BE2C (cell line): ENCODE results near the gene KLHL18.

Experiments
- DNase-seq: peaks from one replicate; pipeline ENCODE4 v3.0.0-alpha.2; 2020
- H3K27me3 ChIP-seq: fragments of 250-450 bp; sonication (Bioruptor Pico); 2 replicates; pipeline ENCODE4 v1.5.1; 2020; ENCODE audit warnings: mild to moderate bottlenecking
- H3K36me3 ChIP-seq: fragments of 250-450 bp; sonication (Bioruptor Pico); 2 replicates; pipeline ENCODE4 v1.5.1; 2020; ENCODE audit warnings: mild to moderate bottlenecking
- H3K4me1 ChIP-seq: fragments of 250-450 bp; sonication (Bioruptor Pico); 2 replicates; pipeline ENCODE4 v1.5.1; 2020
- H3K4me3 ChIP-seq: 2 replicates; pipeline ENCODE4 v1.5.1; 2011; ENCODE audit warnings: low read depth, low read length
- H3K9me3 ChIP-seq: fragments of 250-450 bp; sonication (Bioruptor Pico); 2 replicates; pipeline ENCODE4 v1.5.1; 2020
- TF ChIP-seq, protein P1 (sequence below): IDR thresholded peaks from 2 replicates; pipeline ENCODE4 v1.5.1; 2012; ENCODE audit warnings: mild to moderate bottlenecking, low read depth, low read length

Gene KLHL18

GRCh38 chr3:47295322-47295721, 12.6 kb downstream of the KLHL18 start:
- H3K36me3 ChIP-seq, result no peaks in the 10 kb centered on the region
- no peak for DNase-seq
- H3K27me3 ChIP-seq, result no peaks in the 10 kb centered on the region
- H3K4me1 ChIP-seq, result no peaks in the 10 kb centered on the region
- TF ChIP-seq, protein P1, sequence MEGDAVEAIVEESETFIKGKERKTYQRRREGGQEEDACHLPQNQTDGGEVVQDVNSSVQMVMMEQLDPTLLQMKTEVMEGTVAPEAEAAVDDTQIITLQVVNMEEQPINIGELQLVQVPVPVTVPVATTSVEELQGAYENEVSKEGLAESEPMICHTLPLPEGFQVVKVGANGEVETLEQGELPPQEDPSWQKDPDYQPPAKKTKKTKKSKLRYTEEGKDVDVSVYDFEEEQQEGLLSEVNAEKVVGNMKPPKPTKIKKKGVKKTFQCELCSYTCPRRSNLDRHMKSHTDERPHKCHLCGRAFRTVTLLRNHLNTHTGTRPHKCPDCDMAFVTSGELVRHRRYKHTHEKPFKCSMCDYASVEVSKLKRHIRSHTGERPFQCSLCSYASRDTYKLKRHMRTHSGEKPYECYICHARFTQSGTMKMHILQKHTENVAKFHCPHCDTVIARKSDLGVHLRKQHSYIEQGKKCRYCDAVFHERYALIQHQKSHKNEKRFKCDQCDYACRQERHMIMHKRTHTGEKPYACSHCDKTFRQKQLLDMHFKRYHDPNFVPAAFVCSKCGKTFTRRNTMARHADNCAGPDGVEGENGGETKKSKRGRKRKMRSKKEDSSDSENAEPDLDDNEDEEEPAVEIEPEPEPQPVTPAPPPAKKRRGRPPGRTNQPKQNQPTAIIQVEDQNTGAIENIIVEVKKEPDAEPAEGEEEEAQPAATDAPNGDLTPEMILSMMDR, result no peak
- no peaks in the 10 kb centered on the region for H3K9me3 ChIP-seq
- H3K4me3 ChIP-seq, result no peak overlapping the region

GRCh38 chr3:47295976-47296375, 13.2 kb downstream of the KLHL18 start:
- TF ChIP-seq, protein P1, result no peak
- H3K9me3 ChIP-seq, result no peaks in the 10 kb centered on the region
- H3K27me3 ChIP-seq, result no peaks in the 10 kb centered on the region
- H3K4me3 ChIP-seq, result no peak overlapping the region
- H3K36me3 ChIP-seq, result no peaks in the 10 kb centered on the region
- no peak for DNase-seq
- H3K4me1 ChIP-seq, result no peaks in the 10 kb centered on the region

GRCh38 chr3:47296562-47297302, 14.0 kb downstream of the KLHL18 start:
- Histone ChIP-seq H3K4me1 (no peaks in the 10 kb centered on the region), H3K27me3 (no peaks in the 10 kb centered on the region), H3K4me3 (no peak overlapping the region), H3K36me3 (no peaks in the 10 kb centered on the region), H3K9me3 (no peaks in the 10 kb centered on the region)
- TF ChIP-seq, protein P1, result no peak
- DNase-seq, result no peak

GRCh38 chr3:47298439-47298838, 15.7 kb downstream of the KLHL18 start:
- H3K9me3 ChIP-seq, result no peaks in the 10 kb centered on the region
- no peaks in the 10 kb centered on the region for H3K36me3 ChIP-seq
- H3K4me1 ChIP-seq, result no peaks in the 10 kb centered on the region
- no peak for DNase-seq
- TF ChIP-seq, protein P1, result no peak
- H3K4me3 ChIP-seq, result no peak overlapping the region
- H3K27me3 ChIP-seq, result no peaks in the 10 kb centered on the region

DNA sequence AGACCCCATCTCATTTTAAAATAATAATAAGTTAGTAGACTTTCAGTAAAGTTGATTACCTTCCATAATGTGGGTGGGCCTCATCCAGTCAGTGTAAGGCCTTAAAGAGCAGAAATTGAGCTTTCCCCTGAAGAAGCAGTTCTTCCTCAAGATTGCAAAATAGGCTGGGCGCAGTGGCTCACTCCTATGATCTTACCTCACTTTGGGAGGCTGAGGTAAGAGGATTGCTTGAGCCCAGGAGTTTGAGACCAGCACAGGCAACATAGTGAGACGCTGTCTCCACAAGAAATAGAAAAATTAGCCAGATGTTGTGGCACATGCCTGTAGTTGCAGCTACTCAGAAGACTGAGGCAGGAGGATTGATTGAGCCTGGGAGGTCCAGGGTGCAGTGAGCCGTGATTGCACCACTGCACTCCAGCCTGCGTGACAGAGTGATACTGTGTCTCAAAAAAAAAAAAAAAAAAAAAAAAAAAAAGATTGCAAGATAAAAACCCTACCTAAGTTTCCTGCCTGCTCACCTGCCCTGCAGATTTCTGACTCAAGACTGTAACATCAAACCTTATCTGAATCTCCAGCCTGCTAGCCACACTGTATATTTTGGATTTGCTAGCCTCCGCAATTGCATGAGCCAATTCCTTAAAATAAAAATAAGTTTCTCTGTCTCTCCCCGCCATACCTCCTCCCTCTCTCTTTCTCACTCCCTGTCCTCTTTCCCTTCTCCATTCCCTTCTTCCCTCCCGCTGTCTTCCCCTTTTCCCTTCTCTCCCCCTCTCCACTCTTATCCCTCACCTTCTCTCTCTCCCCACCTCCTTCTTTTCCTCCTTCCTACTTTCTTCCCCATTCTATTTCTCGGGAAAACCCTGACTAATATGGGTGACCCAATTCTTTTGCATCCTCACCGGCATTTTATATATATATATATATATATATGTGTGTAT, 16.9 kb downstream of the KLHL18 start:
- TF ChIP-seq, protein P1, result no peak
- DNase-seq, result no peak
- Histone ChIP-seq H3K4me1 (no peaks in the 10 kb centered on the region), H3K27me3 (no peaks in the 10 kb centered on the region), H3K9me3 (no peaks in the 10 kb centered on the region), H3K4me3 (no peak overlapping the region), H3K36me3 (no peaks in the 10 kb centered on the region)
